CD4-positive, alpha-beta T cell treated with Interferon alpha-2 for 1 hour (primary cell): ENCODE results near the gene SLK.

Experiments used
- DNase-seq, 2 donors: peaks; one replicate each; pipeline ENCODE4 v3.0.0-alpha.2; 2020 to 2022

Gene SLK

DNA sequence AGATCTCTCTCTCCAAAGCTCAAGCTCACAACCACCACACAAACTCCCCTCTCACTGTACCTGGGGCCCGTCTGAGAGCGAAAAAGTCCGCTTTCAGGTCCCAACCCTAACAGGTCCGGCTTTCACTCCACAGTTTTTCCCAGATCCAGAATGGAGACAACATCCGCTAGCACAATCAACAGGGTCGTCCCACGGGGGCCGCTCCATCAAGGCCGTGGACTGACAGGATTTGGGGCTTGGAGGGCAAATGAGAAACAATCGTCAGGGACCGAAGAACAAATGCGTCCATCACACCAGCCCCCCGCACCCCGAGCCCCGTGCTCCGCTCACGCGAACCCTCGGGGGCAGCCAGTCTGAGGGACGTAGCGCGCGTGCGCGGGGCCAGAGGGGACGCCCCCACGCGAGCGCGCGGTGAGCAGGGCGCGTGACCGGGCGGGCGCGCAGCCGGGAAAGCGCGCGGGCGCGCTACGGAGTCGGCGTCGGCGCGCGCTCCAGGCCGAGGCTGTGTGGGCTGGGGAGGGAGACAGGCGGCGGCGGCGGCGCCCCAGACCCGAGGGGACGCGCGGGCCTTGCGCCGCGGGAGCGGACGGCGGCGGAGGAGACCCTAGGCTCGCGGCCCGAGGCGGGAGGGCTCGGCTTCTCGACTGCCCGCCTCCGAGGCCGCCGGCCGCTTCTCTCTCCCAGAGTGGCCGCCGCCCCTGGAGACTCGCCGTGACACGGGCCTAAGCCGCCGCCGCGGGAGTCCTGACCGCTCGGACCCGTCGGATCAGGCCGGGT lies at the start of gene SLK:
SLK (plus strand) TSS at position 470 of the 777 bp plus-strand sequence. CDS start 606 bp downstream, outside the sequence.
- DNase-seq, result peak; percentile 83 to 89

DNA sequence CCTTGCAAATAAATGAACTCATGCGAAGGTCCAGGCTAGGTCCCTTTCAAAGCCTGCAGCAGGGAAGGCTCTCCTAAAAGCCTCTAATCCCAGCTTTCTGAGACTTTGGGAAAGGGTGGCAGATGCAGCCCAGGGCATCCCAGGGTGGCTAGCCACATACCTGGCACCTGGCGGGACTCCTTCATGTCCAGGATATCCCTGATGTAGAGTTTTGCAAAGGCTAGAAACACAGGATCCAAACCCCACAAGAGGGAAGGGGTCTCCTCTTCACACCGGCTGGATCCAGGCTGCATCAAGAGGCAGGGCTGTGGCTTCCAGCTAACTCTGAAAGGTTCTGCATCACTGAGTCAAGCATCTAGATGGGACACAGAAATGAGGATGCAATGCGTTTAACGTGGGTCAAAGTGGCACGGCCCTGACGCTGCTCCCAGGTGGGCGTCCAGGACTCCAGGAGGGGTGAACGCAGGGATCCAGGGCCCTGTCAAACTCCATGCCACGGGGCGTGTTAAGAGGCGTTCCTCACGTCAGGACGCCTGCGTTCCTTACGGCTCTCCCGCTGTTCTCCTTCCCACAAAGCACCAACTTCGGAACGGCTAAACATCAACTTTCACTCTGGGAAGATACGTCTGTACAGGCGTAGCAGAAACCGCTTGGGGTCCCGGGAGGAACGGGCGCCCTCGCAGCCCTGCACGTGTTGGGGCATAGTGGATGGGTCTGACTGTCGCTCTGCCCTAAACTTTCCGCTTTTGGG lies 49.5 kb upstream of the SLK start:
- DNase-seq, result no peak

DNA sequence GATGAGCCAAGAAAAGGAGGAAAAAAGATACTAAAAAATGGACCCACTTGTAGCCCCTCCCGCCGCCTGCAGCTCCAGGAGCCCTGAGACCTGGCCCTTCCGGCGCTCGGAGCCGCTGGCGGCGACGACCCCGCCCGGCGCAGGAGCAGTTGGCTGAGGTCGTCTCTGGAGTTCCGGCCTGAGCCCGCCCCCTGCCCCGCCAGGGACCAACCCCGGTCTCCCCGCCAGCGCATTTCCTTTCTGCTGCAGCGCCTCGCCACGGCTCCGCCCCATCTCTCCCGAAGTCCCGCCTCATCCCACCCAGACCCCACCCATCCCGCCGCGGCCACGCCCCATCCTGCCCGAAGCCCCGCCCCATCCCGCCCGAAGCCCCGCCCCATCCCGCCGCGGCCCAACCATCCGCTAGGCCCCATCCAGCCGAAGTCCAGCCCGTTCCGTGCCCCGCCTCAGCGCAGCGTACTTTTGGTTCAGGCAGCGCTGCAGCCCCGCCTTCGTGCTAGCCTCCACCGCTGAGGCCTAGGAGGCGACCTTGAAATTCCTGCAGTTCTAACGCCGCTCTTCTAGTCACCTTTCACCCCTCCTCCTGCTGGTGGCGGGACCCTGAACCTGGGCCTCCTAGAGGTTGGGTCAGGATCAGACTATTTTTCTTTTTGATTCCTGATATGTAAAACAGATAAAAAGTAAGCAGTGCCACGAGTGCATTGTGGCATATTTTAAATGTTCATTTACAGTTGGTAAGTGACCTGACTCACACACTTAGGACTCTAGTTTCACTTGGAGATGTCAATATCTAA lies 48.7 kb upstream of the SLK start, which contains the start of gene STN1:
STN1 (minus strand) TSS at position 132 of the 794 bp plus-strand sequence. CDS start 590 bp downstream, outside the sequence.
- DNase-seq, result peak; percentile 95

DNA sequence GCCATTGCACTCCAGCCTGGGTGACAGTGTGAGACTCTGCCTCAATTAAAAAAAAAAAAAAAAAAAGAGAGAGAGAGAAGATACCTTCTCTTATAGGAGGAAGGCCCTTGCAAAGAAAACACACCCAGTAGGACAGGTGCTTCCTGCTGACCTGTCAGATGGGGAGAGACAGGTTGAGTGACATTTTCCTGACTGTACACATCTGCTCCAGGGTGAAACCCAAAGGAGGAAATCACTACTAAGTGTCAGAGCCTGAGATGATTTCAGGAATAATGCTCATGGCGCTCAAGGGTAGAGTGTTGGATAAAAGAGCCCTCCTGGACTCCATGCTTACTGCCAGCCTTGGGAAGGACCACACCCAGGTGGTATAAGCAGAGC lies 47.3 kb upstream of the SLK start:
- no peak for DNase-seq

DNA sequence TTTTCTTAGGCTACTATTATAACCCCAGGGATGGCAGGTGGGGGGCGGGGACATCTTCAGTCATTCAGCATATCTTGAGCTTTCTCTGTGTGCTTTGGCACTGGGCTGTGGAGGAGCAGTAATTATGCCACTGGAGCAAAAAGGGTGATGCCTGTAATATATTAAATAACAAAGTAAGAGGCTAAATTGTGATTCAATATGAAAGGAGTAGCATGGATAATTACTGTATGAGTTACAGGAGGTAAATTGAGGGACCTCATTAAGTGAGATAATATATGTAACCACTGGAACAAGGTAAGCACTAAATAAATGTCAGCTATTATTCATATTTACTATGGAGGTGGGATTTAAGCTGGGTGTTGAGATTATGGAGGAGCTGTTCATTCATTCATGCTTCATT lies 45.7 kb upstream of the SLK start:
- no peak for DNase-seq

DNA sequence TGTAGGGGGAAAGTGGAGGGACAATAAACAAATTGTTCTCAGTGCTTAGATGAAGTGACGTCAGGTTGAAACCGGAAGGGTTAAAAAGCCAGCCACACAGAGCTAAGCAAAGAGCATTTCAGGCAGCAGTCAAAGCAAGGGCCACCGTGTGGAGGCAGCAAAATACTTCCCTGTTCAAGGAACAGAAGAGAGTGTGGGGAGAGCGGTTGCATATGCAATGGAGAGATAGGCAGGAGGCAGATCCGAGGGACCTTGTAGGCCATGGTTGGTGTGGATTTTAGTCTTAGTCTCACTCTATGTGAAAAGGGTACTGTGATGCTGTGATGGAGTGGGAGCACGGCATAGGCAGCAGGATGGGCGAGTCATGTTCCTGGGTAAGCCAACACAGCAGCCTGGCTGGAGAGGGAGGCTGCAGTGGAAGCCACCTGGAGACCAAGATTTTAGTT lies 45.2 kb upstream of the SLK start:
- peak; percentile 31 to 50 for DNase-seq

DNA sequence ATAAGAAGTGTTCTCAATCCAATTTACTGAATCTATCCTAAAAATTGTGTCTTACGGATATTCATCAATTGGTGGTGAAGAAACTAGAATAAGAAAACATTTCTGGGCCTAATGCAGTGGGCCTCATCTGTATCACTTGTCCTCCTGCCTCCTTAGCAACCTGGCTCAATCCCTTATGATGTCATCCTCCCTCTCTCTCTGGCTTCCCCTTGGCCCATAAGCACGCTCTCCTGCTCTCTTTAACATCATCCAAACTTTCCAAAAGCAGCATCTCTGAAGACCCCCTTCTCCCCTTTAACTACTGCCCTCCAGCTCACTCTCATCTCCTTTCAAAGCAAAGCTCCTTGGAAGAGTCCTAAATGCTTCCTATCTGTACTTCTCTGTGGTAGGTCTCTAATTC lies 44.3 kb upstream of the SLK start:
- DNase-seq, result no peak

DNA sequence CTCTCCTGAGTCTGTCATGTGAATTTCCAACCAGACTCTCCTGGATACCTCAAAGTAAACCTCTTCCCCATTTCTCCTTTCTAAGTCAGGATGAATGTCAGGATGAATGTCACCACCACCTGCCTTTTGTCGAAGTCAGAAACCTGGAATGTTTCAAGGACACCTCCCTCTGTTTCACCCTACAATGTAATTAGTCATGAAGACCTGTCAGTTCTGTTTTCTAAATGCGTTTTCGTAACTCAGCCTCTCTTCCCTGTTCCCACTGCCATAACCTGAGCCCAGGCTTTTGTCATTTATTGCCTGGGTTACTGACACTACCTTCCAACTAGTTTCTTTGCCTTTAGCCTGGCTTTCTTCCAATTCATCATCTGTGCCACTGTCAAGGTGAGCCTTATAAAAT lies 43.4 kb upstream of the SLK start:
- no peak for DNase-seq

DNA sequence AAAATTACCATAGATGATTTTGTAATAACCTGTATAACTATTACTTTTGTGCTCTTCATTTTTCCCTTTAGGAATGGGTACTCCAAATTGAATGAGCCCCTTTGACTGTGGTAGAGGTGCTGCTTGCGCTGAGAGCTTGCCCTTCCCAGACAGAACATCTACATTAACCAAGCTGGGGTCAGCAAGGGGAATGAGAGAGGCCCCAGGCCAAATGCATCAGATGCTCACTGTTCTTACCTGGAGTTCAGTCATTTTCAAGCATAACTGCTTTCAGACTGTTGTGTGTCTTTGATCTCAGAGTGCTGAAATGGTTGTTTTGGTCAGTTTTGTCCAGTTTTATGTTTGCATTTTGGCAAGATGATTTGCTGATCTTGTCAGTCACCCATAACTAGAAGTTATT lies 41.3 kb upstream of the SLK start:
- DNase-seq, result no peak

DNA sequence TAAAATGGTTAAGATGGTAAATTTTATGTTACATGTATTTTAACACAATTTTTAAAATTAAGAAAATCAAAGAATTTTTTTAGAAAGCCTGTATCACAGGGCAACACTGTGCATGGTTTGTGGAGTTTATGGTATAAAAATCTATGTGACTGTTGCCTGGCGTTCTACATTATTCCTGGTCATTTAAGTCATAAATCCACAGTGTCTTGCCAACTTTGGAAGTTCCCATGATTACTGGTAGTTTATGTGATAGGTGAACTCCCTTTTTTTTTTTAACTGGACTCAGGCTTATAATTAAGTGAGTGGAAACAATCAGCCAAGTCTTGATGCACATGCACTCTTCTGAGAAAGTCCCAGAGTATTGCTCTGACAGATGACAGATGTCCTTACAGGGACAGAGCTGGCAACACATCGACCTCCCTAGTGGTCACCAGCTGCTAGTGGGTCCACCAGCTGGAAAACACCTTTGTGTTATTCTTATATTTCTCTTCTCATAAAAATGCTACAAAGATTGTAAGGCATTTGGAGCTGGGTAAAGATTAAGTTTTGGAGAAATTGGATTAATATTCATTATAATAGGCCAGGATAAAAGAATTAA lies 40.1 kb upstream of the SLK start:
- DNase-seq, result no peak

DNA sequence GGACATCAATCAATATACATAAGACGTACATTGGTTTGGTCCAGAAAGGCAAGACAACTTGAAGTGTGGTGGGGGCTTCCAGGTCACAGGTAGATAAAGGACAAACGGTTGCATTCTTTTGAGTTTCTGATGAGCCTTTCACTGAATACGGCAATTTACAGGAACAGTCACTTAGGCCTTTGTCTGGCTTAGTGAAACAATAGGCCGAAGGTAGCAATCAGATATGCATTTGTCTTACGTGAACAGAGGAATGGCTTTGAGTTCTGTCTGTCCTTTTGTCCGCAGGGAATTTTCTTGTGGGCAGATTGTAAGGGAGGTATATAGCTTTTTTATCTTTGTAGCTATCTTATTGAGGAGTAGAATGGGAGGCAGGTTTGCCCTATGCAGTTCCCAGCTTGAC lies 38.2 kb upstream of the SLK start:
- no peak for DNase-seq

DNA sequence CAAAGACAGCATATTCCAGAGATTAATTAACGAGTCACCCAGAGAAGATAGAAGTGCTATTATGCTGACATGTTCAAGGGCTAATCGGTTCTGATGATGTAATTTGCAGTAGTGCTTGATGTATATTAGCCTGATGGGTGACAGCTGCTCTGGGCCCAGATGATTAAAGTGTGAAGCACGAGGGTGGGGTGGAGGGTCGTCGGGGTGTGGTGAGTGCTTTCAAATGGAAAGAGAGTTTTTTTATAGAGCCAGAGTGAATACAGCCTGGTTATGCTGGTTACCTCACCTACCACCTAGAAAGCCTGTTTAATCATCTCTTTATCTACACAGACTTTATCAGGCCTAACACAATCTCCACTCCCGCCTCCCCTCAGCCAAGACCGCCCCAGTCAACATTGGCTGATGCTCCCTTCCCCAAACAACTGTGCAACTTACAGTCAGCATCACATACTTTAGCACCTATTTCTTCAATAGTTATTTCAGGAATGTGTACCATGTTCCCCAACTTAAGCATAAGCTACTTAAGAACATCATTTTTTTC lies 37.5 kb upstream of the SLK start:
- no peak for DNase-seq

DNA sequence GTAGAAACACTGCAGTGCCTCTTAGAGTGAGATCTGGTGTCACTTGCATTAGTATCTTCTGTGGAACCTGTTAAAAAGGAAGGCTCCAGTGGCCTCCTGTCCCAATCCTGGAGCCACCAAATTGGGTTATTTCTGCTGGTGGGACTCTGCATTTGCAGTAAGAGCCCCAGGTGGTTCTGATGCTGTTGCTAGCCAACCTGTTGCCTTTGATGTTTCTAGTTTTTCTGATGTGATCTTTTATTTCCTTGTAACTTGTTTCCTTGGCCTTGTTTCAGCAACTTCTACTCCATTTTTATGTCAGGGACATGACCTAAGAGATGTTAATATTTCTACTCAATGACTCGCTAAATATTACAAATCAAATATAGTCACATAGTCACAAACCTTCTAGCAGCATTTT lies 36.5 kb upstream of the SLK start:
- DNase-seq, result no peak

DNA sequence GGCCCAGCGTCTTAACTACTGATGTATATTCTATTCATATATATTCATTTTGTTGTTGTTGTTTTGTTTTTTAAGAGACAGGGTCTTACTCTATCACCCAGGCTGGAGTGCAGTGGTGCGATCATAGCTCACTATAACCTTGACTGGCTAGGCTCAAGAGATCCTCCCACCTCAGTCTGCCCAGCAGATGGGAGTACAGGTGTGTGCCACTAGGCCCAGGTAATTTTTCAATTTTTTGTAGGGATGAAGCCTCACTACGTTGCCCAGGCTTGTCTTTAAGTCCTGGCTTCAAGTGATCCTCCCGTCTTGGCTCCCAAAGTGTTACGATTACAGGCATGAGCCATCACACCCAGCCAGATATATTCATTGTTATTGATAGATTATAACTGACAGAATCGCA lies 36.1 kb upstream of the SLK start:
- no peak for DNase-seq

DNA sequence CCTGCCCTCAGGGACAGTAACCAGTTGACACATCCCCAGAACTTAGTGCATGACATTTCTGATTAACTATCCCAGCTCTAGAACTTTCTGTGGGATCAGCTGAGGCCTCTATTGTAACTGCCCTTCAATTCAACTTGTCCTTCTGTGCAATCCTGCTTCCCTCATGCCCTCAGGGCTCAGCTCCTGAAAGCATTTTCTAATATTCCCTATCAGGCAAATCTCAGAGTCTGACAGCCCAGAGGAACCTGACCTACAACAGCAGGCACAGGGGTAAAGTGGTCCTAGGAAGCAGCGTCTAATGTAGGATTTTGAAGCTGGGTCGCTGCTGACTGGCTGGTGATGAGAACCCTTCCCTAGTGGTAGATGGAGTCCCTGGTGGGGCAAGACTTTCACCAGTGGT lies 35.3 kb upstream of the SLK start:
- DNase-seq, result no peak

DNA sequence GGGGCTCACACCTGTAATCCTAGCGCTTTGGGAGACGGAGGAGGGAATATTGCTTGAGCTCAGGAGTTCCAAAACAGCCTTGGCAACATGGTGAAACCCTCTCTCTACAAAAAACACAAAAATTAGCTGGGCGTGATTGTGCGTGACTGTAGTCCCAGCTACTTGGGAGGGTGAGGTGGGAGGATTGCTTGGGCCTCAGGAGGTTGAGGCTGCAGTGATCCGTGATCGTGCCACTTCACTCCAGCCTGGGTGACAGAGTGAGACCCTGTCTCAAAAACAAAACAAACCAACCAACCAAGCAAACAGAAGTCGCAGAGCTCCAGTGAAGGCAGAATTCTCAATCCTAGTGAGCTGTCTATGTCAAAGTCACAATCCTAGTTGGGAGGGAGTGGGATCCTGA lies 34.7 kb upstream of the SLK start:
- DNase-seq, result no peak

DNA sequence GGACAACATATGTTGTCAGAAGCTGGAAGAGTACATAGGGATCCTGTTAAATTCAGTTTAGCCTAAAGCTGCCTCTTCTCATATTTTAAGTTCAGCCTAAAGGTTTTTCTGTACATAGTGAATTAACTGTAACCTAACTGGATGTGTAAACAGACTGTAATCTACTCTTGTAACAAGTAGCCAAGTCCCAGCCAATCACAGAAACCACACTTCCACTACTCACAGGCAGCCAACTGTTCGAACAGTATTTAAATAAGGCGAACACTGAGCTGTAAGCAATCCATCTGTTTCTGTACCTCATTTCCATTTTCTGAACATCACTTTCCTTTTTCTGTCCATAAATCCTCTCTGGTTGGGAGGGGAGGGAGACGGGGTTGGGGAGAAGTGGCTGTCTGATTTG lies 34.0 kb upstream of the SLK start:
- DNase-seq, result no peak

DNA sequence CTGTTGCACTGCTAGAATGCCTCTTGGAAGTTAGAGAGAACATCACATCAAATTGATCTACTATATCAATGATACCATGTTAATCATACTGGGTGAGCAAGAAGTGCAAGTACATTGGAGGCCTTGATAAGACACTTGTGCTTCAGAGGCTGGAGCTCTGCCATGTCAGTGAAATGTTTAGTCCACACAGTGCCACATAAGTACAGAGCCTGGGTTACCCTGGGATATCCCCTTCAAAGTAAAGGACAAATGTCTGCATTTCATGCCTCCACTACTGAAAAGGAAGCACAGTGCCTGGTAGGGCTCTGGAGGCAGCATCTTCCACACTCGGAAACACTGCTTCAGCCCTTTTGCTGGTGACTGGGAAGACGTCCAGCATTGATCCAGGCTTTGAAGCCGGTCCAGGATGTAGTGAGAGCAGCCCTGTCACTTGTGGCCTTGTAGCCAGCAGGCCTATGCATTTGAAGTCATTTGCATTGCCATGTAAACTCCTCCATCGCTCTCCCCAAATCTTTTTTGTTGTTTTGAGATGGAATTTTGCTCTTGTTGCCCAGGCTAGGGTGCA lies 33.3 kb upstream of the SLK start:
- no peak for DNase-seq

DNA sequence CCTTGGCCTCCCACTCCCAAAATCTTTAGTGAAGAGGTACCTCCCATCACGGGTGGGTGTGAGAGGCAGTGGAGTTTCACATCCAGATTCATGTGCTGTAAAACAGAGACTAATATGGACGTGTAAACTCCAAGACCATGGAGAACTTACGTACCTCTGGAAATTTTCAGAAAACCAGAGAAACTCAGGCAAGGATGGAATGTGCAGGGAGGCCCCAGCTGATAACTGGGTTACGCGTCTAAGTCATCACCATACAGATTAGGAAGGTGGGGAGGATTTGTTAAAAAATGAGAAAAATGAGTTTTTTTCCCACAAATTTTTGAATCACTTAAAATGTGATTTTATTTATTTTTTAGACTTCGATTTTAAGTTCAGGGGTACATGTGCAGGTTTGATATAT lies 32.6 kb upstream of the SLK start:
- DNase-seq, result no peak

DNA sequence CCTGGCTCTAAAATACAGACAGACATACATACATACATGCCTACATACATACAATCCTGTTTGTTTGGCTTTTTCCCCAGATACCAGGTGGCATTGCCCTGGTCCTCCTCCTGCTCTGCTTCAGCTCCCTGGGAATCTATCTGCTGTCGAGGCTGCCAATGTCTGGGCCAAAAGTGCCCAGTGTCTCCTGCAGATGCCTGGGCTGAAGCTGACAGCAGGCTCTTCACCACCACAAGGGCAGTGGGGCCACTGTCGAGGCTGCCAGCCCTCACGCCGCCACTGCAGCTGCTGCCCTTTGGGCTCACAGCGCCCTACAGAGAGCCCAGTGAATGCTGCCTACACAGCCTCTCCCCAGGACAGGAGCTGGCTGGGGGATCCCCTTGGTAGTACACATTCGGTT lies 30.9 kb upstream of the SLK start:
- no peak for DNase-seq

DNA sequence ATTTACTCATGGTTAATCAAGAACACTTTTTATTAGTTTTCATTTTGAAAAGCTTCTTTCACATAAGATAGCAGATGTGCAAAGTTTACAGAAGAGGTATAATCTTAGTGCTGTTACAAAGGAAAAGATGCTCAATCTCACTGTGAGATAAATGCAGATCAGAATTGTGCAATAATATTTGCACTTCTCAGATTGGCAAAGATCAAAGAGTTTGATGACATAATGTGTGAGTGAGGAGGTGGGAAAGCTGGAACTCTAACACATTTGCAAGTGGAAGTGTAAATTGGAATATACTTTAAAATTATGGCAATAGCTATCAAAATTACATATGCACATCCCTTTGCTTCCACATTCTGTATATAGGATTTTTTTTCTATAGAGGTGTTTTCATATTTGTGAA lies 27.4 kb upstream of the SLK start:
- DNase-seq, result no peak

DNA sequence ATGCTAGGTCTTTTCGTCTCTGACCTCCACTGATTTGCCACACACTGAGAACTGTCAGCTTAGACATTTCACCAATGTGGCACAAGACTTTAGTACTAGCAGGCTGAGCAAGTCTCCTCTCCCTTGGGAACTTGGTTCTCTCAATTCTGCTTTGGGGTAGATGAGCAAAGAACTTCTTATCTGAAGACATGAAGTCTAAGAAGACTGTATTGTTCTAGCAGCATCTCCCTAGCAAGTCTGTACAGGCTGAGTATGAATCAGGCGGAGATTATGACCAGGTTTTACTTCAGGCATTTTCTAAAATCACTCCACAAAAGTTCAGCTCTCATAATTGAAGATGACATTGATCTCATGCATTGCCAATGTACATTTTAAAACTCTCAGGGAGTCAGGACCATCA lies 25.1 kb upstream of the SLK start:
- DNase-seq, result no peak

DNA sequence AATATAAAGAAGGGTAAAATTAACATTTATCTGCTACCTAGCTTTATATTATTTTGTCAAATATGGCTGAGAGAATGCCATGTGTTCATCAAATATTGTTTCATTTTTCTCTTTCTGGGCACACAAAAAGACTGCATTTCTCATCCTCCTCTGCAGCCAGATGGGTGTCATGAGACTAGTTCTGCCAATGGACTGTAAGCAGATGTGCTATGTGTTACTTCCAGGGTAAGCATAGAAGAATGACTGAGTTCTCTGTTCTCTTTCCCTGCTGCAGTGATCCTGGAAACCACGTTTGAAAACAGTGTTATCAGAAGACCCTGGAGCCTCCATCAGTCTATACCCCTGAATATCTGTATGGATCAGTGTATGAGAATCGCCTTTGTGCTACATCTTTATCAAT lies 24.1 kb upstream of the SLK start:
- no peak for DNase-seq
